Urothelium cell line (cell line): ENCODE measurements around the gene TMPRSS13.

Source experiments
- DNase-seq: peaks from one replicate; pipeline ENCODE4 v3.0.0; 2011; ENCODE audit warnings: low spot score, mixed read lengths
- FAIRE-seq: peaks from 2 replicates; lab custom pipeline; 2011; peaks lifted over from hg19 to GRCh38; lab: Jason Lieb, UNC

The TMPRSS13 gene

GRCh38 chr11:117900720-117901440 lies 28.3 kb downstream of the TMPRSS13 start:
- no peak for DNase-seq
- no peak for FAIRE-seq

- no peak for FAIRE-seq
- no peak for DNase-seq
These were observed 29.0 kb downstream of the TMPRSS13 start for GRCh38 chr11:117900121-117900648.

GRCh38 chr11:117898059-117898458 lies 31.1 kb downstream of the TMPRSS13 start:
- FAIRE-seq, result no peak

GRCh38 chr11:117892651-117893050 lies 36.6 kb downstream of the TMPRSS13 start:
- DNase-seq, result no peak
- FAIRE-seq, result no peak

More at GRCh38 chr11:117898059-117898458, 31.1 kb downstream of the TMPRSS13 start:
- DNase-seq, result no peak

- FAIRE-seq (no peak), DNase-seq (no peak)
These were observed 37.8 kb downstream of the TMPRSS13 start for GRCh38 chr11:117891362-117891761.

GRCh38 chr11:117888139-117888566 lies 41.0 kb downstream of the TMPRSS13 start:
- FAIRE-seq (no peak), DNase-seq (no peak)

GRCh38 chr11:117887431-117888138 lies 41.6 kb downstream of the TMPRSS13 start:
- FAIRE-seq (no peak), DNase-seq (no peak)

GRCh38 chr11:117885777-117886176 lies 43.4 kb downstream of the TMPRSS13 start:
- no peak for DNase-seq
- no peak for FAIRE-seq

GRCh38 chr11:117884994-117885393 lies 44.2 kb downstream of the TMPRSS13 start:
- FAIRE-seq, result no peak
- DNase-seq, result no peak

GRCh38 chr11:117883063-117883462 lies 46.1 kb downstream of the TMPRSS13 start:
- no peak for FAIRE-seq
- DNase-seq, result no peak

- no peak for FAIRE-seq
These were observed 46.8 kb downstream of the TMPRSS13 start for GRCh38 chr11:117882311-117882905.

GRCh38 chr11:117881217-117881616 lies 48.0 kb downstream of the TMPRSS13 start:
- DNase-seq (no peak), FAIRE-seq (no peak)

More at GRCh38 chr11:117882311-117882905, 46.8 kb downstream of the TMPRSS13 start:
- no peak for DNase-seq

GRCh38 chr11:117879516-117880480 lies 49.4 kb downstream of the TMPRSS13 start:
- DNase-seq (no peak), FAIRE-seq (no peak)

- FAIRE-seq, result no peak
- DNase-seq, result no peak
These were observed 50.2 kb downstream of the TMPRSS13 start for GRCh38 chr11:117878939-117879475.

- FAIRE-seq (no peak), DNase-seq (no peak)
These were observed 50.8 kb downstream of the TMPRSS13 start for GRCh38 chr11:117878314-117878938.

GRCh38 chr11:117877120-117877784 lies 52.0 kb downstream of the TMPRSS13 start:
- no peak for DNase-seq
- FAIRE-seq, result no peak

- FAIRE-seq, result no peak
- DNase-seq, result peak; percentile 87
These were observed 52.7 kb downstream of the TMPRSS13 start, which contains the start of gene FXYD6 for GRCh38 chr11:117876341-117877119. Gene FXYD6, minus strand, starts transcription at chr11:117876658. Its CDS starts 33,882 bp downstream, at chr11:117842776.

- DNase-seq, result peak; percentile 17
These were observed 53.2 kb downstream of the TMPRSS13 start for GRCh38 chr11:117876059-117876340.

More at GRCh38 chr11:117876059-117876340, 53.2 kb downstream of the TMPRSS13 start:
- FAIRE-seq, result no peak
